GM21390 (cell line): Measurements from ENCODE around the gene PRICKLE4.
"Not testable (repeated sequence)": the region's sequence is repeated elsewhere in the genome, so short reads cannot be mapped to it uniquely, and the experiment has no call there.

Experiments
- ATAC-seq: cut with Tn5 transposase; IDR thresholded peaks from one replicate; pipeline ENCODE4 v1.9.1; 2021; ENCODE audit not compliant: unreplicated experiment

Gene PRICKLE4

DNA sequence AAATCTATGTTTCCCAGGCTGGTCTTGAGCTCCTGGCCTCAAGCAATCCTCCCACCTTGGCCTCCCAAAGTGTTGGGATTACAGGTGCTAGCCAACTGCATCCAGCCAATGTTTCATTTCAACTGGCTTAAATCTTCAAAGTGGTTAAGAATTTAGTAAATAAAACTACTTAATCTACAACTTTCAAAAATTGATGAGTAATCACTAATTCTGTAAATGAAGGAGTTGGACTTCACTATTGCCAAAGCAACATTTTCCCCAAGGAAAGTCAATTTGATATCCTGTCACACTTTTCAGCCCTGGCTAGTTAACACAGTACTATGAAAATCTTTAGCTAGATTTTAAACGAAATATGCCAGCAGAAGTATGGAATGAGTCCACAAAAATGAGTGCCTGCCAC lies 10.7 kb downstream of the PRICKLE4 start:
- ATAC-seq: no peak

DNA sequence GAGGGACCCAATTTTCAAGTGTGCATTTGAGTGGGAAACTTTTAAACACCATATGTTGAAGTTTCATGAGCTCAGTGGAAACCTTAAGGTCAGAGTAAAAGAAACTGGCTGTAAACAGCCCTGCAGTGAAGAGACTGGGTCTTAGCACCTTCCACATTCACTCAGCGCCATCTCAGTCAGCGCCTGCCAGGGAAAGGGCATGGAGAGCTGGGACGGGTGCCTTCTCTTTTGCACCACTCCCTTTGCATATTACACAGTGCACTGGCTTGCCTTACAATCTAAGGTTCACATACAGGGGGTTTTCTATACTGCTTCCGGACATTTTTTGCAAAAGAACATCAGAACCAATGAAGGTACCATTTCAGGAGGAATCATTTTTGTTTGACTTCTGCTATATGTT lies 11.4 kb downstream of the PRICKLE4 start:
- ATAC-seq: no peak

- no peak for ATAC-seq
Observed at GRCh38 chr6:41796474-41796873, 15.9 kb downstream of the PRICKLE4 start.

DNA sequence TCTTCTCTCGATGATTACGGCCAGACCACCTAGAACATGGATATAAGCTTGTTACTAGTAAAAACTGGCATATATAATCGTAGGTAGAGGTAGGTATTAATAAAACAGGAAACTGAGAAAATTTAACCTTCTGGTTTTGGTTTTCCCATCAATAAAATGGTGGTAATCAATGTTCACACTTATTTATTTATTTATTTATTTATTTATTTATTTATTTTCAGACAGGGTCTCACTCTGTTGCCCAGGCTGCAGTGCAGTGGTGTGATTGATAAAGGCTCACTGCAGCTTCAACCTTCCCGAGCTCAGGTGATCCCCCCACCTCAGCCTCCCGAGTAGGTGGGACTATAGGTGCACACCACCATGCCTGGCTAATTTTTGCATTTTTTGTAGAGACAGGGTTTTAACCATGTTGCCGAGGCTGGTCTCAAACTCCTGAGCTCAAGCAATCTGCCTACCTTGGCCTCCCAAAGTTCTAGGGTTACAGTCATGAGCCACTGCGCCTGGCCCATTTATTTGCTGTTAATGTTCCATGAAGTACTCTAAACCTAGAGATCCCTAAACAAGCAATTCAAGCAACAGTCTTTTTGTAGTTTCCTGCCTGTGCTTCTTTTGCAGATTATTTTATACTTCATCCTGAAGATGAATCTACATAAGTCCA lies 18.4 kb downstream of the PRICKLE4 start:
- ATAC-seq: no peak

- no peak for ATAC-seq
Observed at GRCh38 chr6:41799559-41799911, 19.0 kb downstream of the PRICKLE4 start.

GRCh38 chr6:41801380-41801779 lies 20.8 kb downstream of the PRICKLE4 start:
- ATAC-seq: no peak

- no peak for ATAC-seq
Observed at GRCh38 chr6:41805830-41806774, 25.5 kb downstream of the PRICKLE4 start.

DNA sequence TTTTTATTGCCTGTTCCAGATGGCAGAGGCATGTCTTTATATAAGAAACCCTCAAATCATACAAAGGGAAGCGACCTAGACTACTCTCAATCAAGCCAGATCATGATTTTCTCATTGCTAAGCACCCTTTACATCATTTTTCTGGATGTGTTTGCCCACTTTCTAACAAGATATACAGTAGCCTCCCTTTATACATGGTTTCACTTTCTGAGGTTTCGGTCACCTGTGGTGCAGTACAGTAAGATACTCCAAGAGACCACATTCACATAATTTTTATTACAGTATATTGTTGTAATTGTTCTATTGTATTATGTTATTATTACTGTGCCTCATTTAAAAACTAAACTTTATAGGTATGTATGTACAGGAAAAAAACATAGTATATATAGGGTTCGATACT lies 30.5 kb downstream of the PRICKLE4 start:
- ATAC-seq: no peak

- ATAC-seq: not testable (repeated sequence)
Observed at GRCh38 chr6:41811946-41812345, 31.4 kb downstream of the PRICKLE4 start.

DNA sequence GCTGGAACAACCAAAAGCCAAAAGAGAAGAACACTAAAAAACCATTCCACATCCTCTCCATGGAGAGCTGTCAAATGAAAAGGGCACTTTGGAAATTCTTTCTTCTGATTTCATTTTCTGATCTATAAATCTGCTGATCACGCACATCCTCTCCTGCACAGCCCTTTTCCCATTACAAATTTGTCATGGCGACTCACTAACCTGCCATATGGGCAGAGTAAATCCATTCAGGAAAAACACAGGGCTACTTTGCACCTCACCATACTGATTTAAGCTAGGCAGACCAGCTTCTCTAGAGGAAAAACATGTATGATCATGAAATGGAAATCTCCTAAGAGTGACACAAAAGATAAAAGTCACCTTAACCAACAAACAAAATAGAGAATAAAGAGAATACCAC lies 32.9 kb downstream of the PRICKLE4 start:
- ATAC-seq: no peak

- ATAC-seq: no peak
Observed at GRCh38 chr6:41813956-41814355, 33.4 kb downstream of the PRICKLE4 start.

GRCh38 chr6:41814629-41815028 lies 34.0 kb downstream of the PRICKLE4 start:
- no peak for ATAC-seq

- ATAC-seq: no peak
Observed at GRCh38 chr6:41815587-41815986, 35.0 kb downstream of the PRICKLE4 start.

GRCh38 chr6:41818271-41819054 lies 37.9 kb downstream of the PRICKLE4 start:
- no peak for ATAC-seq

- ATAC-seq: no peak
Observed at GRCh38 chr6:41821266-41821665, 40.7 kb downstream of the PRICKLE4 start.

GRCh38 chr6:41822021-41822420 lies 41.4 kb downstream of the PRICKLE4 start:
- ATAC-seq: no peak

DNA sequence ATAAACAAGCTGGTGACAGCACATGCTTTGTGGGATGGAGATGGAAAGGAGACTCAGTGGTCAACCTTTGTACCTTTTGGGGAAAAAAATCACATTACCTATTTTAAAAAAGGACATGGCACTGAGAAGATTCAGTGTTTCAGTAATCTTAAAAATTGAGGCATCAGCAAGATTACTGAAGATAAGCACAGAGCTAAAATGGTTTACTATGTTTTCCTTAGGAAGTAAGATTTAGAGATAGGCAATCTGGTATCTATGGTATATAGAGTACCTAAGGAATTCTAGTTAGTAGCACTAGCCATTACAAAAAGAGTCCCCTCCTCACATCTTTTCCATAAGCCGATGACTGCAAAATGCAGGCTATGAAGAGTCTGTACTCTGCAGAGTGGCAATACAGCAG lies 42.6 kb downstream of the PRICKLE4 start:
- no peak for ATAC-seq

- ATAC-seq: no peak
Observed at GRCh38 chr6:41824571-41825569, 44.3 kb downstream of the PRICKLE4 start.

- ATAC-seq: no peak
Observed at GRCh38 chr6:41826343-41827022, 45.9 kb downstream of the PRICKLE4 start.

DNA sequence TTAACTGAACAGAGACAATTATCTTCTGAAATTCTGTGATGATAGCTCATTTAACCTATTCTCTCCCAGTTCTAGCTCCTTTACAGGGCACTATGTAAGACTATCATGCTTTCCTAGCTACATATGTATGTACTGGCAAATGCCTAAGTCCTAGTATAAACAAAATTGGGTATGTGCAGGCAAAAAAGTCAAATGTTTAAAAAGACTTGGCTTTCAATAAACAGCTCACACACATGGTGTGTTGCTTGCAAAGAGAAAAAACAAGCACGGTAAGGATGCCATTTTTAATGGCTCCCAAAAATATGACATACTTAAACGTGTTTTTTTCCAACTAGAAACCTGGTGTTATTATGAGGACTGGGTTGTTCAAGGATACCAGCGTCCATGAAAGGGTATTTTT lies 51.7 kb downstream of the PRICKLE4 start:
- ATAC-seq: no peak
